PC-9 (cell line): ENCODE measurements around the gene MSTO1. TPM values are rescaled to one million over a fixed set of nuclear protein-coding genes. Genes with fewer than 3 reads are reported as not detected.
"Not testable (repeated sequence)": the region's sequence is repeated elsewhere in the genome, so short reads cannot be mapped to it uniquely, and the experiment has no call there.

Experiments used
- BruUV-seq: library from RNA; stranded (reverse); fragments of 400-500 nt; replicated peaks from 2 replicates; lab custom pipeline; 2021; lab: Mats Ljungman, UMichigan
- CTCF ChIA-PET: fragments of 300-600 bp; sonication (Branson Sonifier 250); formaldehyde crosslinking; loops from one replicate; lab custom pipeline; 2022; ENCODE audit warnings: antibody characterized with exemption; lab: Charles Lee
- POLR2A ChIA-PET: fragments of 300-600 bp; sonication (Branson Sonifier 250); formaldehyde crosslinking; loops from one replicate; lab custom pipeline; 2022; ENCODE audit warnings: antibody characterized with exemption; ENCODE audit not compliant: unreplicated experiment; lab: Charles Lee
- DNase-seq, 2 experiments: peaks; one replicate each; pipeline versions ENCODE4 v3.0.0 to v3.0.0-alpha.2; 2015 to 2022; ENCODE audit warnings: mixed read lengths in 1 of 2
- H2AFZ ChIP-seq: fragments of 200-600 bp; sonication (generic); 2 replicates; pipeline ENCODE4 v1.8.1; 2017; ENCODE audit warnings: antibody characterized with exemption
- H3F3A ChIP-seq: fragments of 200-600 bp; sonication (generic); 2 replicates; pipeline ENCODE4 v1.8.1; 2017; ENCODE audit warnings: antibody characterized with exemption, mild to moderate bottlenecking, low read depth; ENCODE audit not compliant: insufficient read depth
- H3K27ac ChIP-seq: fragments of 200-600 bp; sonication (generic); 2 replicates; pipeline ENCODE4 v1.6.1; 2016; ENCODE audit warnings: mixed run types
- H3K27me3 ChIP-seq: fragments of 200-600 bp; sonication (generic); 2 replicates; pipeline ENCODE4 v1.6.1; 2016; ENCODE audit warnings: low read depth, mixed run types; ENCODE audit not compliant: insufficient read depth
- H3K36me3 ChIP-seq: fragments of 200-600 bp; sonication (generic); 2 replicates; pipeline ENCODE4 v1.6.1; 2016; ENCODE audit warnings: low read depth, mixed run types
- H3K4me1 ChIP-seq: fragments of 200-600 bp; sonication (generic); replicated peaks from 2 replicates; pipeline ENCODE4 v1.6.1; 2016; ENCODE audit warnings: mixed run types; ENCODE audit not compliant: insufficient read depth
- H3K4me2 ChIP-seq: fragments of 200-600 bp; sonication (generic); 2 replicates; pipeline ENCODE4 v1.6.1; 2017; ENCODE audit warnings: mixed run types
- H3K4me3 ChIP-seq: fragments of 200-600 bp; sonication (generic); 2 replicates; pipeline ENCODE4 v1.6.1; 2016; ENCODE audit warnings: mixed run types
- H3K79me2 ChIP-seq: fragments of 200-600 bp; sonication (generic); 2 replicates; pipeline ENCODE4 v1.6.1; 2017; ENCODE audit warnings: low read depth, mixed run types
- H3K9me2 ChIP-seq: fragments of 200-600 bp; sonication (generic); 2 replicates; pipeline ENCODE4 v1.8.1; 2017; ENCODE audit warnings: mild to moderate bottlenecking; ENCODE audit not compliant: insufficient read depth
- H3K9me3 ChIP-seq: fragments of 200-600 bp; sonication (generic); 2 replicates; pipeline ENCODE4 v1.8.1; 2016; ENCODE audit warnings: low read depth; ENCODE audit not compliant: insufficient read depth
- H4K20me1 ChIP-seq: fragments of 200-600 bp; sonication (generic); 2 replicates; pipeline ENCODE4 v1.8.1; 2017; ENCODE audit not compliant: insufficient read depth
- CTCF ChIP-seq: fragments of 200-600 bp; sonication (generic); conservative IDR thresholded peaks from 2 replicates; pipeline ENCODE4 v1.6.1; 2017; ENCODE audit warnings: mixed run types, antibody characterized with exemption, mild to moderate bottlenecking, moderate library complexity
- EZH2 ChIP-seq: fragments of 200-600 bp; sonication (generic); IDR thresholded peaks from 2 replicates; pipeline ENCODE4 v1.8.0; 2017; ENCODE audit warnings: antibody characterized with exemption, low read depth
- intact Hi-C: fragments of 100-400 bp; cut with micrococcal nuclease; formaldehyde crosslinking; loops from one replicate; pipeline ENCODE4 v1.10.0; 2022; ENCODE audit not compliant: unreplicated experiment
- total RNA-seq: library from RNA; stranded (reverse); gene quantifications from 2 replicates; pipeline ENCODE4 v1.2.3, GENCODE V29; 2021

The MSTO1 gene
- total RNA-seq, 1 experiment from 2014 or later = 21.5 TPM

GRCh38 chr1:155569988-155570592 is 39.9 kb upstream of the MSTO1 start:
- Histone ChIP-seq H4K20me1 (peaks cover 43% of the 10 kb centered on the region), H3K4me3 (no peak overlapping the region), H3K36me3 (peaks cover 10% of the 10 kb centered on the region; the same call in 1 of the 2 replicates), H3K4me1 (peaks cover 6% of the 10 kb centered on the region), H2AFZ (no peak overlapping the region), H3K9me2 (no peaks in the 10 kb centered on the region), H3K9me3 (no peaks in the 10 kb centered on the region), H3K27me3 (no peaks in the 10 kb centered on the region), H3K27ac (0 out of 2 replicates have a peak overlapping the region, but pooled peaks have one; percentile 6), H3K79me2 (peaks cover 49% of the 10 kb centered on the region), H3F3A (peaks cover 16% of the 10 kb centered on the region; the same call in 1 of the 2 replicates), H3K4me2 (no peak overlapping the region)
- BruUV-seq = no TSS peak
- TF ChIP-seq CTCF (no peak), EZH2 (no peak)
- ChIA-PET CTCF (no interaction called here), POLR2A (no interaction called here)
- intact Hi-C loops = no loop called here
- no peak for DNase-seq

- DNase-seq = no peak
- Histone ChIP-seq H3K27me3 (no peaks in the 10 kb centered on the region), H3K4me3 (no peak overlapping the region), H3F3A (peaks cover 16% of the 10 kb centered on the region; the same call in 1 of the 2 replicates), H3K4me1 (peaks cover 1% of the 10 kb centered on the region; the same call in 1 of the 2 replicates), H3K36me3 (peaks cover 10% of the 10 kb centered on the region; the same call in 1 of the 2 replicates), H3K9me3 (no peaks in the 10 kb centered on the region), H4K20me1 (peaks cover 40% of the 10 kb centered on the region), H3K9me2 (no peaks in the 10 kb centered on the region), H2AFZ (no peak overlapping the region), H3K79me2 (peaks cover 44% of the 10 kb centered on the region), H3K27ac (no peak overlapping the region), H3K4me2 (no peak overlapping the region)
- no peak for TF ChIP-seq EZH2
- no peak for TF ChIP-seq CTCF
- CTCF ChIA-PET = no interaction called here
- intact Hi-C loops = no loop called here
- no TSS peak for BruUV-seq
- POLR2A ChIA-PET = no interaction called here
Observed at GRCh38 chr1:155570593-155570990, 39.4 kb upstream of the MSTO1 start.

GRCh38 chr1:155574077-155574476 is 35.9 kb upstream of the MSTO1 start:
- H3F3A ChIP-seq = peaks cover 16% of the 10 kb centered on the region; the same call in 1 of the 2 replicates
- DNase-seq = no peak
- CTCF ChIA-PET = no interaction called here
- no peaks in the 10 kb centered on the region for H3K27me3 ChIP-seq
- peaks cover 27% of the 10 kb centered on the region for H4K20me1 ChIP-seq
- H3K4me2 ChIP-seq = no peak overlapping the region
- POLR2A ChIA-PET = no interaction called here
- TF ChIP-seq CTCF = no peak
- TF ChIP-seq EZH2 = no peak
- no peaks in the 10 kb centered on the region for H3K9me3 ChIP-seq
- H2AFZ ChIP-seq = no peak overlapping the region
- H3K4me3 ChIP-seq = no peak overlapping the region
- H3K27ac ChIP-seq = no peak overlapping the region
- peaks cover 6% of the 10 kb centered on the region; the same call in 1 of the 2 replicates for H3K36me3 ChIP-seq
- H3K79me2 ChIP-seq = peaks cover 16% of the 10 kb centered on the region
- H3K4me1 ChIP-seq = no peaks in the 10 kb centered on the region
- BruUV-seq = no TSS peak
- intact Hi-C loops = no loop called here
- no peaks in the 10 kb centered on the region for H3K9me2 ChIP-seq

- H3K9me2 ChIP-seq, H3K4me3 ChIP-seq, H3K79me2 ChIP-seq, H3K27me3 ChIP-seq, H3K9me3 ChIP-seq, H3K4me1 ChIP-seq, H3K27ac ChIP-seq, DNase-seq, CTCF ChIA-PET, BruUV-seq, H2AFZ ChIP-seq, H3K36me3 ChIP-seq, POLR2A ChIA-PET, H3K4me2 ChIP-seq, intact Hi-C loops, H3F3A ChIP-seq: not testable (repeated sequence)
- H4K20me1 ChIP-seq = peaks cover 18% of the 10 kb centered on the region; the same call in 1 of the 2 replicates
Observed at GRCh38 chr1:155575608-155576007, 34.4 kb upstream of the MSTO1 start.

- H3K27me3 ChIP-seq, H3K4me3 ChIP-seq, H3K4me2 ChIP-seq, BruUV-seq, H3K9me2 ChIP-seq, H3K4me1 ChIP-seq, H2AFZ ChIP-seq, H4K20me1 ChIP-seq, H3K9me3 ChIP-seq, DNase-seq, H3F3A ChIP-seq, H3K27ac ChIP-seq, H3K79me2 ChIP-seq, CTCF ChIA-PET, intact Hi-C loops, H3K36me3 ChIP-seq: not testable (repeated sequence)
- POLR2A ChIA-PET = interaction anchor here (0.6 kb wide), 1 partner anchor 281 kb away, joined by 5 read pairs; no protein-coding TSS in a partner anchor
Observed at GRCh38 chr1:155583846-155584245, 26.2 kb upstream of the MSTO1 start.
